ENCODE data around the gene DPP6. TPM values are rescaled to one million over a fixed set of nuclear protein-coding genes. Genes with fewer than 3 reads are reported as not detected.

DPP6 gene
- total and polyA plus RNA-seq, 2 experiments from 2014 or later: not detected

DNA sequence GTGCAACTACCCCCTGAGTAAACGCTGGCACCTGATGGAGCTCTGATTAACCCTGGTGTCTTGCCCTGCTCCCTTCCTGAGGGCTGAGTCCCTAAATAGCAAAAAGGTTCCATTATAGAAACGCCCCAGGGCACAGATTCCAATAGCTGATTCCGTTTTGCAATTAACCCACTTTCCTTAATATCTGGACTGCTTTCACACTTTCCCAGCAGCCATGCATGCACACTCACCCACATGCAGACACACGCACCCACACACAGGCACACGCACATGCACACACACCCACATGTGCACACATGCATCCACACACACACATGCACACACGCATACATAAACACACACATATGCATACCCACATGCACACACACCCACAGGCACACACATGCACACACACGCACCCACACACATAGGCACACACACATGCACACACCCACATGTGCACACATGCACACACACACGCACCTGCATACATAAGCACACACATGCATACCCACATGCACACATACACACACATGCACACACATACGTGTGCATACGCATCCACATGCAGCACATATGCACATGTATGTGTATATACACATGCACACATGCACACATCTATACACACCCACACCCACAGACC, 821.4 kb downstream of the DPP6 start (continued):
- no peak for TF ChIP-seq ZNF462 (CRISPR knock-in tag; IDR thresholded peaks at IDR 0.05)
- TF ChIP-seq POLR2AphosphoS5 (IDR thresholded peaks at IDR 0.05; ENCODE audit: low read depth): no peak
- TF ChIP-seq, protein P1, sequence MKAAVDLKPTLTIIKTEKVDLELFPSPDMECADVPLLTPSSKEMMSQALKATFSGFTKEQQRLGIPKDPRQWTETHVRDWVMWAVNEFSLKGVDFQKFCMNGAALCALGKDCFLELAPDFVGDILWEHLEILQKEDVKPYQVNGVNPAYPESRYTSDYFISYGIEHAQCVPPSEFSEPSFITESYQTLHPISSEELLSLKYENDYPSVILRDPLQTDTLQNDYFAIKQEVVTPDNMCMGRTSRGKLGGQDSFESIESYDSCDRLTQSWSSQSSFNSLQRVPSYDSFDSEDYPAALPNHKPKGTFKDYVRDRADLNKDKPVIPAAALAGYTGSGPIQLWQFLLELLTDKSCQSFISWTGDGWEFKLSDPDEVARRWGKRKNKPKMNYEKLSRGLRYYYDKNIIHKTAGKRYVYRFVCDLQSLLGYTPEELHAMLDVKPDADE (IDR thresholded peaks at IDR 0.05): no peak
- no peak for TF ChIP-seq CREB1 (CRISPR knock-in tag; IDR thresholded peaks at IDR 0.05; ENCODE audit: low read depth)

- ATAC-seq (no peak), DNase-seq (ENCODE audit: low spot score) (no peak)
- Mint-ChIP-seq H3K27me3 (ENCODE audit: insufficient read depth, low read depth, poor library complexity) (peaks cover 6% of the 10 kb centered on the region), H3K4me1 (peaks cover 12% of the 10 kb centered on the region), H3K27ac (peak overlapping the region; percentile 11; the same call in 1 of the 2 replicates), H3K4me3 (no peak overlapping the region), H3K36me3 (ENCODE audit: low read depth) (no peaks in the 10 kb centered on the region; the same call in 2 of the 3 replicates), H3K9me3 (no peaks in the 10 kb centered on the region)
- no peaks in the 10 kb centered on the region for H4K20me1 ChIP-seq (replicated peaks; ENCODE audit: insufficient read depth)
- H2AFZ ChIP-seq: no peak overlapping the region
- no peaks in the 10 kb centered on the region for H3K79me2 ChIP-seq (replicated peaks; ENCODE audit: insufficient read depth)
- H3K27ac ChIP-seq (ENCODE audit: low read depth): no peak overlapping the region
- H3K9me2 ChIP-seq (ENCODE audit: insufficient read depth): no peaks in the 10 kb centered on the region
- H3K27me3 ChIP-seq (ENCODE audit: insufficient read depth): no peaks in the 10 kb centered on the region
- H3K4me1 ChIP-seq (ENCODE audit: insufficient read depth): no peaks in the 10 kb centered on the region
- no peak overlapping the region for H3K4me3 ChIP-seq
- H3K36me3 ChIP-seq (ENCODE audit: insufficient read depth): no peaks in the 10 kb centered on the region
- no peak overlapping the region for H3K4me2 ChIP-seq
- no peaks in the 10 kb centered on the region for H3F3A ChIP-seq (replicated peaks; ENCODE audit: low read depth)
- no peak for TF ChIP-seq EZH2phosphoT487 (IDR thresholded peaks at IDR 0.05; ENCODE audit: unreplicated experiment)
- TF ChIP-seq JUNB (IDR thresholded peaks at IDR 0.05; ENCODE audit: unreplicated experiment): no peak
- TF ChIP-seq CTCF (conservative IDR thresholded peaks at IDR 0.05; ENCODE audit: low read depth in 2 of 2): no peak
- no peak for TF ChIP-seq STAT1 (IDR thresholded peaks at IDR 0.05; ENCODE audit: unreplicated experiment)
- no peak for TF ChIP-seq REST (IDR thresholded peaks at IDR 0.05; ENCODE audit: unreplicated experiment)
- TF ChIP-seq CREB1 (CRISPR knock-in tag; IDR thresholded peaks at IDR 0.05; ENCODE audit: low read depth): no peak
- no peak for TF ChIP-seq POLR2AphosphoS5 (IDR thresholded peaks at IDR 0.05; ENCODE audit: low read depth)
- TF ChIP-seq NANOG (IDR thresholded peaks at IDR 0.05; ENCODE audit: borderline replicate concordance): no peak
Observed at GRCh38 chr7:154874409-154875113, 822.4 kb downstream of the DPP6 start.
